CD4-positive, CD25-positive, alpha-beta regulatory T cell (primary cell): Measurements from ENCODE around the gene MCTP1. TPM values are rescaled to one million over a fixed set of nuclear protein-coding genes. Genes with fewer than 3 reads are reported as not detected.
A peak's percentile ranks its signal among the peaks of the same experiment; 100 is the strongest.

ENCODE experiments used
- ATAC-seq, 2 donors: fragments of 150-1000 bp; cut with Tn5 transposase; one replicate each; pipeline ENCODE4 v1.10.0; 2021; ENCODE audit warnings: low read depth in 2 of 2, moderate number of reproducible peaks in 2 of 2, moderate library complexity in 1 of 2
- DNase-seq, 3 donors: peaks; one replicate each; pipeline versions ENCODE4 v3.0.0 to v3.0.0-alpha.2; 2012 to 2022; ENCODE audit warnings: mixed read lengths in 1 of 3
- H3K27ac ChIP-seq: one replicate; pipeline ENCODE4 v1.7.0; 2013; ENCODE audit warnings: mild to moderate bottlenecking, low read length; ENCODE audit not compliant: insufficient read depth, poor library complexity, severe bottlenecking
- H3K27me3 ChIP-seq: one replicate; pipeline ENCODE4 v1.7.0; 2013; ENCODE audit warnings: low read length; ENCODE audit not compliant: control insufficient read depth, insufficient read depth
- H3K36me3 ChIP-seq: one replicate; pipeline ENCODE4 v1.7.0; 2013; ENCODE audit warnings: mild to moderate bottlenecking, low read length, moderate library complexity; ENCODE audit not compliant: control insufficient read depth, insufficient read depth
- H3K4me1 ChIP-seq: 2 replicates; pipeline ENCODE4 v1.7.0; 2013; ENCODE audit warnings: mild to moderate bottlenecking, low read length; ENCODE audit not compliant: insufficient read depth, control insufficient read depth, poor library complexity, severe bottlenecking
- H3K4me3 ChIP-seq: one replicate; pipeline ENCODE4 v1.7.0; 2013; ENCODE audit warnings: low read depth, mild to moderate bottlenecking, low read length, moderate library complexity
- H3K9me3 ChIP-seq, 2 experiments: 1 replicate in 1 of 2; 2 replicates in 1 of 2; pipeline ENCODE4 v1.7.0; 2013; ENCODE audit warnings: low read length in 2 of 2, mild to moderate bottlenecking in 1 of 2, moderate library complexity in 1 of 2; ENCODE audit not compliant: control insufficient read depth in 2 of 2
- H3K27ac Mint-ChIP-seq, 3 donors: one replicate each; pipeline ENCODE4 v1.8.0; 2020 to 2022; ENCODE audit warnings: mild to moderate bottlenecking in 3 of 3, mixed read lengths in 3 of 3, moderate library complexity in 2 of 3
- H3K27me3 Mint-ChIP-seq: one replicate; pipeline ENCODE4 v1.8.0; 2022; ENCODE audit warnings: mild to moderate bottlenecking, mixed read lengths
- H3K36me3 Mint-ChIP-seq: one replicate; pipeline ENCODE4 v1.8.0; 2020; ENCODE audit warnings: mixed read lengths
- H3K4me1 Mint-ChIP-seq, 4 donors: one replicate each; pipeline ENCODE4 v1.8.0; 2020 to 2022; ENCODE audit warnings: mixed read lengths in 4 of 4, mild to moderate bottlenecking in 1 of 4
- H3K4me3 Mint-ChIP-seq, 4 donors: one replicate each; pipeline ENCODE4 v1.8.0; 2020 to 2022; ENCODE audit warnings: mild to moderate bottlenecking in 4 of 4, mixed read lengths in 4 of 4, moderate library complexity in 3 of 4
- H3K9me3 Mint-ChIP-seq, 7 donors: one replicate each; pipeline ENCODE4 v1.8.0; 2020 to 2022; ENCODE audit warnings: mixed read lengths in 7 of 7, mild to moderate bottlenecking in 3 of 7, moderate library complexity in 2 of 7
- polyA plus RNA-seq, 4 donors: library from polyadenylated mRNA; unstranded; fragments of 300-500 nt; fragmentation: Illumina TruSeq; gene quantifications; one replicate each; pipeline ENCODE4 v1.2.3, GENCODE V29; 2021
- total RNA-seq: library from RNA; stranded (reverse); gene quantifications from one replicate; pipeline ENCODE4 v1.2.3, GENCODE V29; 2022

MCTP1 gene
- total and polyA plus RNA-seq, 5 donors from 2014 or later, result 0.24 to 2.9 (median 0.76) TPM

DNA sequence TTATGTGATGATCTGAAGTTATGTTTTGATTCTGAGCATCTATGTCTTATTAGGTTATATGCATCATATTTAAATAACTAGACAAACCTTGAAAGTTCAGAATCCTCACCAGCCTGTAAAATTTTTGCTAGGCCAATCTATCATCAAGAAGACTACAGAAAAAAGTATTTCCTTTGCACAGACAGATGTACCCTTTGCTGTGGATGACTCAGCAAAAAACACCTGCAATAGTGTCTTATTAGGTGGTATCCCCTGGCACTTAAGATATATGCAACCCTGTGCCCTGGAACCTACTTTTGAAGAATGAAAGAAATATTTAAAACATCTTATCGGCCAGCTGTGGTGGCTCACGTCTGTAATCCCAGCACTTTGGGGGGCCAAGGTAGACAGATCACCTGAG, 535.9 kb downstream of the MCTP1 start:
- no peak overlapping the region for H3K27ac Mint-ChIP-seq
- Histone ChIP-seq H3K36me3 (no peaks in the 10 kb centered on the region), H3K27ac (no peak overlapping the region), H3K27me3 (no peaks in the 10 kb centered on the region), H3K9me3 (no peaks in the 10 kb centered on the region), H3K4me1 (no peaks in the 10 kb centered on the region), H3K4me3 (no peak overlapping the region)
- H3K36me3 Mint-ChIP-seq, result no peaks in the 10 kb centered on the region
- H3K4me3 Mint-ChIP-seq, result no peak overlapping the region
- peaks cover 8 to 23% (median 12%) of the 10 kb centered on the region in 4 donors for H3K4me1 Mint-ChIP-seq
- H3K27me3 Mint-ChIP-seq, result no peaks in the 10 kb centered on the region
- DNase-seq, result peak in 1 of 3 donors; percentile 28
- ATAC-seq, result no peak
- H3K9me3 Mint-ChIP-seq, result no peaks in the 10 kb centered on the region

- Mint-ChIP-seq H3K9me3 (no peaks in the 10 kb centered on the region), H3K27me3 (no peaks in the 10 kb centered on the region), H3K27ac (no peak overlapping the region), H3K36me3 (no peaks in the 10 kb centered on the region), H3K4me3 (no peak overlapping the region), H3K4me1 (peaks cover 8 to 23% (median 12%) of the 10 kb centered on the region in 4 donors)
- Histone ChIP-seq H3K27ac (no peak overlapping the region), H3K36me3 (no peaks in the 10 kb centered on the region), H3K27me3 (no peaks in the 10 kb centered on the region), H3K9me3 (no peaks in the 10 kb centered on the region), H3K4me3 (no peak overlapping the region), H3K4me1 (no peaks in the 10 kb centered on the region)
- DNase-seq (peak in 1 of 3 donors; percentile 4), ATAC-seq (no peak)
These were observed 536.7 kb downstream of the MCTP1 start for GRCh38 chr5:94748212-94748611.

DNA sequence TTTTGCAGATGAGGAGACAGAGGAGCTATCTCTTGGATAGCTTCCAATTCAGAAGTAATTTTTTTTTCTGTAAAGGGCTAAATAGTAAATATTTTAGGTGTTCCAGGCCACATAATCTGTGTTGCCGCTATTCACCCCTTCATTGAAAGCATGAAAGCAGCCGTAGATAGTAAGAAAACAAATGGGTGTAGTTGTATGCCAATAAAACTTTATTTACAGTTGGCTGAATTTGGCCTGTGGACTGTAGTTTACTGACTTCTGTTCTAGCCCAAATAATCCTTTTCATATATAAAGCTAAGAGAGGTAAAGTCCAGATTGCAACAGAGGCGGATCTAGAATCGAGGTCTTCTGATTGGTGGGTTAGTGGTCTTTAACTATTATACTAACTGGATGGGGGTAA, 537.5 kb downstream of the MCTP1 start:
- no peak overlapping the region for H3K27ac Mint-ChIP-seq
- H3K4me1 ChIP-seq, result no peaks in the 10 kb centered on the region
- H3K4me3 Mint-ChIP-seq, result no peak overlapping the region
- H3K9me3 ChIP-seq, result no peaks in the 10 kb centered on the region
- H3K27me3 Mint-ChIP-seq, result no peaks in the 10 kb centered on the region
- H3K36me3 ChIP-seq, result no peaks in the 10 kb centered on the region
- no peaks in the 10 kb centered on the region for H3K27me3 ChIP-seq
- DNase-seq (no peak), ATAC-seq (no peak)
- H3K4me3 ChIP-seq, result no peak overlapping the region
- no peaks in the 10 kb centered on the region for H3K36me3 Mint-ChIP-seq
- H3K4me1 Mint-ChIP-seq, result peaks cover 8 to 23% (median 12%) of the 10 kb centered on the region in 4 donors
- no peaks in the 10 kb centered on the region for H3K9me3 Mint-ChIP-seq
- H3K27ac ChIP-seq, result no peak overlapping the region

- Histone ChIP-seq H3K9me3 (no peaks in the 10 kb centered on the region), H3K36me3 (no peaks in the 10 kb centered on the region), H3K27me3 (no peaks in the 10 kb centered on the region), H3K27ac (no peak overlapping the region), H3K4me3 (no peak overlapping the region), H3K4me1 (no peaks in the 10 kb centered on the region)
- no peak for DNase-seq
- no peaks in the 10 kb centered on the region for H3K9me3 Mint-ChIP-seq
- H3K36me3 Mint-ChIP-seq, result no peaks in the 10 kb centered on the region
- no peak overlapping the region for H3K27ac Mint-ChIP-seq
- peaks cover 8 to 23% (median 12%) of the 10 kb centered on the region in 4 donors for H3K4me1 Mint-ChIP-seq
- no peaks in the 10 kb centered on the region for H3K27me3 Mint-ChIP-seq
- H3K4me3 Mint-ChIP-seq, result no peak overlapping the region
- no peak for ATAC-seq
These were observed 538.2 kb downstream of the MCTP1 start for GRCh38 chr5:94746731-94747124.

- Mint-ChIP-seq H3K4me3 (no peak overlapping the region), H3K27me3 (no peaks in the 10 kb centered on the region), H3K27ac (no peak overlapping the region), H3K4me1 (peaks cover 8 to 23% (median 12%) of the 10 kb centered on the region in 4 donors), H3K36me3 (no peaks in the 10 kb centered on the region), H3K9me3 (no peaks in the 10 kb centered on the region)
- Histone ChIP-seq H3K4me3 (no peak overlapping the region), H3K36me3 (no peaks in the 10 kb centered on the region), H3K9me3 (no peaks in the 10 kb centered on the region), H3K27me3 (no peaks in the 10 kb centered on the region), H3K27ac (no peak overlapping the region), H3K4me1 (no peaks in the 10 kb centered on the region)
- peak; percentile 22 to 47 for ATAC-seq
- peak in 1 of 3 donors; percentile 14 for DNase-seq
These were observed 538.8 kb downstream of the MCTP1 start for GRCh38 chr5:94745786-94746730.

DNA sequence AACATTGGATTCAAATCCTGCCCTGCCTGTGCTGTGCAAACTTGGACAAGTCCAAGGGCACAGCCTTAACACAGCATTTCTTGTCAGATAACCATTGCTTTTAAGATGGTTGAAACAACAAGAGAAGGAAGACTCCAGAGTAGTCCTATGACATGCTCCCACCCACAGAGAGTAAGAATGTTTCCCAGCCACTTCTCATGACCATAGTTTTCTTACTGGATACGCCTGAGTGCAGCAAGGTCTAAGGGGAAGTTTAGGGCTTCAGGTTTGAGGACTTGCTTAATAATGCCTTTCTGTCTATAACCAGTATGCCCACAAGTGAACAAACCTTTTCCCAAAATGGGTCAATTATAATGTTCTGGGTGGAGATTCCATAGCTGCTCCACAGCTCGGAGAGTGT, 540.0 kb downstream of the MCTP1 start:
- H3K27me3 ChIP-seq, result no peaks in the 10 kb centered on the region
- H3K27ac ChIP-seq, result no peak overlapping the region
- Mint-ChIP-seq H3K36me3 (no peaks in the 10 kb centered on the region), H3K9me3 (no peaks in the 10 kb centered on the region), H3K27me3 (no peaks in the 10 kb centered on the region), H3K27ac (no peak overlapping the region), H3K4me3 (no peak overlapping the region), H3K4me1 (peaks cover 8 to 23% (median 10%) of the 10 kb centered on the region in 4 donors)
- no peak overlapping the region for H3K4me3 ChIP-seq
- no peak for DNase-seq
- H3K4me1 ChIP-seq, result no peaks in the 10 kb centered on the region
- no peak for ATAC-seq
- no peaks in the 10 kb centered on the region for H3K36me3 ChIP-seq
- H3K9me3 ChIP-seq, result no peaks in the 10 kb centered on the region

- DNase-seq, result no peak
- H3K4me3 ChIP-seq, result no peak overlapping the region
- H3K36me3 ChIP-seq, result no peaks in the 10 kb centered on the region
- ATAC-seq, result no peak
- H3K27me3 ChIP-seq, result no peaks in the 10 kb centered on the region
- no peaks in the 10 kb centered on the region for H3K9me3 Mint-ChIP-seq
- H3K27ac ChIP-seq, result no peak overlapping the region
- no peaks in the 10 kb centered on the region for H3K27me3 Mint-ChIP-seq
- no peaks in the 10 kb centered on the region for H3K4me1 ChIP-seq
- no peak overlapping the region for H3K4me3 Mint-ChIP-seq
- no peak overlapping the region for H3K27ac Mint-ChIP-seq
- H3K36me3 Mint-ChIP-seq, result no peaks in the 10 kb centered on the region
- no peaks in the 10 kb centered on the region for H3K9me3 ChIP-seq
- peaks cover 5 to 9% (median 7%) of the 10 kb centered on the region in 4 donors for H3K4me1 Mint-ChIP-seq
These were observed 542.0 kb downstream of the MCTP1 start for GRCh38 chr5:94742852-94743251.

DNA sequence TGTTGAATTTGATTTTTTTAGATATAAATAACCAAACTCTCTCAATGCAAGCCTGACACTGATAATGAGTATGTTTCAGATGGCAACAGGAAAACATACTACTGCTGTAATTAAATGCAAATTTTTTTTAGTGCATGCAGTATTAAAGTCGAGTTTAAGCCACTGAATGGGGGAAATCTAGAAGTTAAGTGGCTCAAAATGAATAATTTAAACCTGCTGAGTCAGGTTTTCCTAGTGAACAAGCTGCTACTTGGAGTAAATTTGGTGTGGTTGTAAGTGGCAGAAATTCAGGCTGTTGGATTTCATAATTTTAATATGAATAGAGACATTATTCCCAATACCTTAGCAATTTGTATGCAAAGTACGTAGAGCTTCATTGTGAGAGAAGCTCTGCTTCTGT, 544.6 kb downstream of the MCTP1 start:
- ATAC-seq, result no peak
- H3K4me3 ChIP-seq, result no peak overlapping the region
- no peaks in the 10 kb centered on the region for H3K36me3 ChIP-seq

More for the DNA sequence above, 544.6 kb downstream of the MCTP1 start:
- Histone ChIP-seq H3K9me3 (no peaks in the 10 kb centered on the region), H3K27ac (no peak overlapping the region), H3K27me3 (no peaks in the 10 kb centered on the region), H3K4me1 (no peaks in the 10 kb centered on the region)
- Mint-ChIP-seq H3K27me3 (no peaks in the 10 kb centered on the region), H3K4me1 (no peaks in the 10 kb centered on the region), H3K4me3 (no peak overlapping the region), H3K27ac (no peak overlapping the region), H3K9me3 (no peaks in the 10 kb centered on the region), H3K36me3 (no peaks in the 10 kb centered on the region)
- DNase-seq, result no peak
